Effector memory CD8-positive, alpha-beta T cell (primary cell): ENCODE data around the gene CDC42BPA.
"Not testable (repeated sequence)": the region's sequence is repeated elsewhere in the genome, so short reads cannot be mapped to it uniquely, and the experiment has no call there.

Experiments used
- ATAC-seq: fragments of 150-1000 bp; cut with Tn5 transposase; replicated peaks from 2 replicates; pipeline ENCODE4 v1.10.0; 2021; ENCODE audit warnings: mild to moderate bottlenecking, moderate library complexity
- DNase-seq, 3 experiments: peaks; one replicate each; pipeline ENCODE4 v3.0.0; 2021
- H3K27ac Mint-ChIP-seq, 2 donors: one replicate each; pipeline ENCODE4 v1.8.0; 2022; ENCODE audit warnings: mild to moderate bottlenecking in 2 of 2, mixed read lengths in 2 of 2, moderate library complexity in 2 of 2
- H3K27me3 Mint-ChIP-seq, 2 donors: one replicate each; pipeline ENCODE4 v1.8.0; 2022; ENCODE audit warnings: mixed read lengths in 2 of 2
- H3K36me3 Mint-ChIP-seq: one replicate; pipeline ENCODE4 v1.8.0; 2022; ENCODE audit warnings: mild to moderate bottlenecking, moderate library complexity, mixed read lengths; ENCODE audit not compliant: insufficient read depth
- H3K4me1 Mint-ChIP-seq, 2 donors: one replicate each; pipeline ENCODE4 v1.8.0; 2022; ENCODE audit warnings: low read depth in 2 of 2, mixed read lengths in 2 of 2
- H3K4me3 Mint-ChIP-seq, 2 donors: one replicate each; pipeline ENCODE4 v1.8.0; 2022; ENCODE audit warnings: mild to moderate bottlenecking in 2 of 2, mixed read lengths in 2 of 2, moderate library complexity in 2 of 2
- H3K9me3 Mint-ChIP-seq, 2 donors: one replicate each; pipeline ENCODE4 v1.8.0; 2022; ENCODE audit warnings: mixed read lengths in 2 of 2

CDC42BPA gene

GRCh38 chr1:227125929-227126545 lies 192.3 kb downstream of the CDC42BPA start:
- H3K4me1 Mint-ChIP-seq: no peaks in the 10 kb centered on the region
- DNase-seq (no peak), ATAC-seq (no peak)
- H3K27ac Mint-ChIP-seq: no peak overlapping the region
- H3K36me3 Mint-ChIP-seq: no peaks in the 10 kb centered on the region
- peaks cover 9 to 10% of the 10 kb centered on the region in 2 donors for H3K27me3 Mint-ChIP-seq
- no peak overlapping the region for H3K4me3 Mint-ChIP-seq
- H3K9me3 Mint-ChIP-seq: no peaks in the 10 kb centered on the region

- no peaks in the 10 kb centered on the region for H3K4me1 Mint-ChIP-seq
- no peak overlapping the region for H3K27ac Mint-ChIP-seq
- no peak overlapping the region for H3K4me3 Mint-ChIP-seq
- no peaks in the 10 kb centered on the region for H3K9me3 Mint-ChIP-seq
- peaks cover 9 to 16% of the 10 kb centered on the region in 2 donors for H3K27me3 Mint-ChIP-seq
- DNase-seq (no peak), ATAC-seq (no peak)
- no peaks in the 10 kb centered on the region for H3K36me3 Mint-ChIP-seq
Observed at GRCh38 chr1:227124473-227124872, 193.8 kb downstream of the CDC42BPA start.

GRCh38 chr1:227120826-227121225 lies 197.5 kb downstream of the CDC42BPA start:
- Mint-ChIP-seq H3K4me3 (no peak overlapping the region), H3K4me1 (no peaks in the 10 kb centered on the region), H3K27me3 (peaks cover 28 to 35% of the 10 kb centered on the region in 2 donors), H3K9me3 (no peaks in the 10 kb centered on the region), H3K36me3 (no peaks in the 10 kb centered on the region), H3K27ac (no peak overlapping the region)
- no peak for ATAC-seq
- DNase-seq: no peak

GRCh38 chr1:227112538-227112937 lies 205.8 kb downstream of the CDC42BPA start:
- peaks cover 71 to 84% of the 10 kb centered on the region in 2 donors for H3K27me3 Mint-ChIP-seq
- no peaks in the 10 kb centered on the region for H3K9me3 Mint-ChIP-seq
- peaks cover 3% of the 10 kb centered on the region for H3K36me3 Mint-ChIP-seq
- H3K4me3 Mint-ChIP-seq: no peak overlapping the region
- DNase-seq: no peak
- no peaks in the 10 kb centered on the region for H3K4me1 Mint-ChIP-seq
- ATAC-seq: no peak
- H3K27ac Mint-ChIP-seq: no peak overlapping the region

- no peaks in the 10 kb centered on the region for H3K9me3 Mint-ChIP-seq
- H3K27ac Mint-ChIP-seq: no peak overlapping the region
- H3K4me3 Mint-ChIP-seq: no peak overlapping the region
- H3K27me3 Mint-ChIP-seq: peaks cover 66 to 84% of the 10 kb centered on the region in 2 donors
- H3K36me3 Mint-ChIP-seq: peaks cover 3% of the 10 kb centered on the region
- DNase-seq: no peak
- ATAC-seq: no peak
- no peaks in the 10 kb centered on the region for H3K4me1 Mint-ChIP-seq
Observed at GRCh38 chr1:227111782-227112181, 206.5 kb downstream of the CDC42BPA start.

GRCh38 chr1:227105291-227105690 lies 213.0 kb downstream of the CDC42BPA start:
- H3K4me3 Mint-ChIP-seq, H3K36me3 Mint-ChIP-seq: not testable (repeated sequence)

GRCh38 chr1:227102056-227102455 lies 216.2 kb downstream of the CDC42BPA start:
- peaks cover 11 to 33% of the 10 kb centered on the region in 2 donors for H3K27me3 Mint-ChIP-seq
- H3K9me3 Mint-ChIP-seq: no peaks in the 10 kb centered on the region
- H3K36me3 Mint-ChIP-seq: no peaks in the 10 kb centered on the region
- no peak for DNase-seq
- H3K4me3 Mint-ChIP-seq: no peak overlapping the region
- H3K27ac Mint-ChIP-seq: no peak overlapping the region
- H3K4me1 Mint-ChIP-seq: no peaks in the 10 kb centered on the region
- no peak for ATAC-seq

More at GRCh38 chr1:227105291-227105690, 213.0 kb downstream of the CDC42BPA start:
- not testable (repeated sequence) for H3K9me3 Mint-ChIP-seq, ATAC-seq, DNase-seq, H3K27ac Mint-ChIP-seq, H3K4me1 Mint-ChIP-seq
- H3K27me3 Mint-ChIP-seq: peaks cover 18 to 51% of the 10 kb centered on the region in 2 donors

GRCh38 chr1:227094249-227094966 lies 223.9 kb downstream of the CDC42BPA start:
- no peak for DNase-seq
- no peaks in the 10 kb centered on the region for H3K36me3 Mint-ChIP-seq
- H3K4me1 Mint-ChIP-seq: no peaks in the 10 kb centered on the region
- H3K27me3 Mint-ChIP-seq: peaks cover 0 to 5% of the 10 kb centered on the region in 2 donors
- no peak overlapping the region for H3K27ac Mint-ChIP-seq
- ATAC-seq: no peak
- H3K9me3 Mint-ChIP-seq: no peaks in the 10 kb centered on the region
- H3K4me3 Mint-ChIP-seq: no peak overlapping the region

- ATAC-seq (no peak), DNase-seq (no peak)
- Mint-ChIP-seq H3K4me3 (no peak overlapping the region), H3K27me3 (peaks cover 0 to 5% of the 10 kb centered on the region in 2 donors), H3K27ac (no peak overlapping the region), H3K4me1 (no peaks in the 10 kb centered on the region), H3K9me3 (no peaks in the 10 kb centered on the region), H3K36me3 (no peaks in the 10 kb centered on the region)
Observed at GRCh38 chr1:227093309-227093708, 225.0 kb downstream of the CDC42BPA start.

GRCh38 chr1:227092069-227092468 lies 226.2 kb downstream of the CDC42BPA start:
- no peak overlapping the region for H3K27ac Mint-ChIP-seq
- DNase-seq: no peak
- peaks cover 0 to 17% of the 10 kb centered on the region in 2 donors for H3K27me3 Mint-ChIP-seq
- ATAC-seq: no peak
- no peaks in the 10 kb centered on the region for H3K9me3 Mint-ChIP-seq
- H3K4me3 Mint-ChIP-seq: no peak overlapping the region
- no peaks in the 10 kb centered on the region for H3K36me3 Mint-ChIP-seq
- no peaks in the 10 kb centered on the region for H3K4me1 Mint-ChIP-seq

- H3K27me3 Mint-ChIP-seq: peaks cover 38 to 50% of the 10 kb centered on the region in 2 donors
- ATAC-seq (no peak), DNase-seq (no peak)
- no peaks in the 10 kb centered on the region for H3K36me3 Mint-ChIP-seq
- H3K27ac Mint-ChIP-seq: no peak overlapping the region
- H3K4me1 Mint-ChIP-seq: no peaks in the 10 kb centered on the region
- H3K9me3 Mint-ChIP-seq: peaks cover 0 to 6% of the 10 kb centered on the region in 2 donors
- H3K4me3 Mint-ChIP-seq: no peak overlapping the region
Observed at GRCh38 chr1:227086636-227087035, 231.7 kb downstream of the CDC42BPA start.

GRCh38 chr1:227082999-227083746 lies 235.1 kb downstream of the CDC42BPA start:
- DNase-seq (no peak), ATAC-seq (no peak)
- H3K9me3 Mint-ChIP-seq: peaks cover 0 to 6% of the 10 kb centered on the region in 2 donors
- no peaks in the 10 kb centered on the region for H3K4me1 Mint-ChIP-seq
- no peak overlapping the region for H3K4me3 Mint-ChIP-seq
- H3K27ac Mint-ChIP-seq: no peak overlapping the region
- H3K27me3 Mint-ChIP-seq: peaks cover 43 to 62% of the 10 kb centered on the region in 2 donors
- H3K36me3 Mint-ChIP-seq: no peaks in the 10 kb centered on the region

- ATAC-seq (no peak), DNase-seq (no peak)
- Mint-ChIP-seq H3K27me3 (peaks cover 26 to 32% of the 10 kb centered on the region in 2 donors), H3K36me3 (no peaks in the 10 kb centered on the region), H3K4me3 (no peak overlapping the region), H3K27ac (no peak overlapping the region), H3K4me1 (no peaks in the 10 kb centered on the region), H3K9me3 (peaks cover 0 to under 1% of the 10 kb centered on the region in 2 donors)
Observed at GRCh38 chr1:227077783-227078182, 240.5 kb downstream of the CDC42BPA start.
